Esophagus squamous epithelium (tissue), 5 donors: ENCODE results near the gene RAB40A. TPM values are rescaled to one million over a fixed set of nuclear protein-coding genes. Genes with fewer than 3 reads are reported as not detected.

ENCODE experiments used
- DNase-seq: peaks from one replicate; lab custom pipeline; 2025; lab: John Stamatoyannopoulos, UW
- H3K27ac ChIP-seq, 4 donors: fragments of 200-600 bp; sonication (generic); one replicate each; pipeline ENCODE4 v1.5.1; 2016 to 2019; ENCODE audit warnings: mild to moderate bottlenecking in 1 of 4
- H3K27me3 ChIP-seq, 4 donors: fragments of 200-600 bp; sonication (generic); 1 replicate in 3 of 4; 2 replicates in 1 of 4; pipeline versions ENCODE4 v1.5.1 to v1.6.0; 2017 to 2021; ENCODE audit warnings: antibody characterized with exemption in 1 of 4
- H3K36me3 ChIP-seq, 3 donors: fragments of 200-600 bp; sonication (generic); one replicate each; pipeline ENCODE4 v1.5.1; 2016 to 2019
- H3K4me1 ChIP-seq, 3 donors: fragments of 200-600 bp; sonication (generic); one replicate each; pipeline ENCODE4 v1.5.1; 2017 to 2019
- H3K4me3 ChIP-seq, 4 donors: fragments of 200-600 bp; sonication (generic); 1 replicate in 3 of 4; 2 replicates in 1 of 4; pipeline ENCODE4 v1.5.1; 2016 to 2019; ENCODE audit warnings: mild to moderate bottlenecking in 2 of 4, moderate library complexity in 1 of 4
- H3K9me3 ChIP-seq, 3 donors: fragments of 200-600 bp; sonication (generic); one replicate each; pipeline ENCODE4 v1.5.1; 2016 to 2019
- POLR2A ChIP-seq, 4 donors: fragments of 450-650 bp; IDR thresholded peaks; one replicate each; pipeline ENCODE4 v1.6.1; 2017; ENCODE audit warnings: antibody characterized with exemption in 4 of 4, mild to moderate bottlenecking in 4 of 4, moderate library complexity in 3 of 4
- WGBS, 2 donors: methylation state at CpG; one replicate each; pipeline ENCODE4 v1.1.5; 2018; 5-methylcytosine and 5-hydroxymethylcytosine counted together
- intact Hi-C: fragments of 100-400 bp; cut with DNase I; formaldehyde crosslinking; loops from one replicate; pipeline ENCODE4 v1.15.0; 2022
- total RNA-seq, 4 donors: library from RNA; depleted of rRNA; stranded (reverse); fragments of >200 nt; gene quantifications; one replicate each; pipeline ENCODE4 v1.1.0, GENCODE V29; 2016
- TF ChIP-seq, protein P1 (sequence below), 6 experiments: fragments of 450-650 bp in 4 of 6; fragments of 200-600 bp in 2 of 6; sonication (generic) in 2 of 6; IDR thresholded peaks; one replicate each; pipeline ENCODE4 v1.5.1; 2016 to 2019; ENCODE audit warnings: antibody characterized with exemption in 6 of 6, mild to moderate bottlenecking in 4 of 6, moderate library complexity in 4 of 6
- donor health status: DM: yes; HTN: yes; CAD: no.

RAB40A gene
- total RNA-seq, 4 donors from 2014 or later: 0.15 to 14.1 (median 1.0) TPM

DNA sequence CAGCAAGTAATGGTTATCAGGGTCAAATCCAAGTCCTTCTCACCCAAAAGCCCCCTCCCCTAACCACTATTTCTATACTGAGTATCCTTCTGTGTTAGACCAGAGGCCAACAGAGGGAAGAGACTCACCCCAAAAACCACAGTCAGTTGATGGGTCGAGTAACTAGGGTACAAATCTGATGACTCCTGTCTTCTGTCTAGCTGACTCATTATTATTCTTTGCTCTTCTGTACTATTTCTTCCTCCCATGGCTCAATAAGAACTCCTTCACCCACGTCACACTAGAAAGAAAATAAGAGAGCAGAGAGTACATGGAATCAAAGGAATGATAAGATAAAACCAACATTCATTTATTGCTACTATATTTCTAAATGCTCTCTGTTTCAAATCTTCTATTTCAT, 2.0 kb downstream of the RAB40A start:
- no peaks in the 10 kb centered on the region for H3K9me3 ChIP-seq

DNA sequence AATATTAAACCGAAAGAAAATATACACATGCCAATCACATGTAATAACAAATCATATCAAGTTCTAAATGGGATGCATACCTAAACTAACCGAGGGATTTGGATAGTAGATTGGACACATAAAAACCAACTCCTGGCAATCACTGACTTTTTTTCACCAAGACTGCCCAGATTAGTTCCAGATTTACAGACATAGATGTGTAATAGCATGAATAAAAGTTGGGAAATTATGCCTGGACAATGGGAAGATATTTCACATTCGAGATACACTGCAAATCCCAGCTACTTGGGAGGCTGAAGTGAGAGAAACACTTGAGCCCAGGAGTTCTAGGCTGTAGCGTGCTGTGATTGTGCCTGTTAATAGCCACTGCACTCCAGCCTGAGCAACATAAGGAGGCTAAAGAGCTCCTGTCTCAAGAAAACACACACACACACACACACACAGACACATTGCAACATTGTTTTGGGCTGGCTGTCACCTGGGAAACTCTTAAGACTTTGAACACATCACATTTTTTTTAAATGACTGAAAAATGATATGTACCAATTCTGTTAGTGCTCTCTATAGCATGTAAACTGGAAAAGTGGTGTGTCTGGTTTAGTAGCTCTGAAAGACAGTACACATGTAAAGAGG, 5.7 kb downstream of the RAB40A start:
- DNase-seq: no peak
- intact Hi-C loops: no loop called here
- H3K4me1 ChIP-seq: no peaks in the 10 kb centered on the region
- no peak overlapping the region for H3K27ac ChIP-seq
- H3K4me3 ChIP-seq: no peak overlapping the region
- no peaks in the 10 kb centered on the region for H3K9me3 ChIP-seq
- WGBS, 2 donors: 56 to 59% methylated on average over 4 of the region's 4 CpGs
- H3K36me3 ChIP-seq: no peaks in the 10 kb centered on the region
- no peaks in the 10 kb centered on the region for H3K27me3 ChIP-seq
- TF ChIP-seq, protein P1, sequence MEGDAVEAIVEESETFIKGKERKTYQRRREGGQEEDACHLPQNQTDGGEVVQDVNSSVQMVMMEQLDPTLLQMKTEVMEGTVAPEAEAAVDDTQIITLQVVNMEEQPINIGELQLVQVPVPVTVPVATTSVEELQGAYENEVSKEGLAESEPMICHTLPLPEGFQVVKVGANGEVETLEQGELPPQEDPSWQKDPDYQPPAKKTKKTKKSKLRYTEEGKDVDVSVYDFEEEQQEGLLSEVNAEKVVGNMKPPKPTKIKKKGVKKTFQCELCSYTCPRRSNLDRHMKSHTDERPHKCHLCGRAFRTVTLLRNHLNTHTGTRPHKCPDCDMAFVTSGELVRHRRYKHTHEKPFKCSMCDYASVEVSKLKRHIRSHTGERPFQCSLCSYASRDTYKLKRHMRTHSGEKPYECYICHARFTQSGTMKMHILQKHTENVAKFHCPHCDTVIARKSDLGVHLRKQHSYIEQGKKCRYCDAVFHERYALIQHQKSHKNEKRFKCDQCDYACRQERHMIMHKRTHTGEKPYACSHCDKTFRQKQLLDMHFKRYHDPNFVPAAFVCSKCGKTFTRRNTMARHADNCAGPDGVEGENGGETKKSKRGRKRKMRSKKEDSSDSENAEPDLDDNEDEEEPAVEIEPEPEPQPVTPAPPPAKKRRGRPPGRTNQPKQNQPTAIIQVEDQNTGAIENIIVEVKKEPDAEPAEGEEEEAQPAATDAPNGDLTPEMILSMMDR (IDR thresholded peaks at IDR 0.05): no peak
- no peak for TF ChIP-seq POLR2A (IDR thresholded peaks at IDR 0.05)

More for the DNA sequence above, 2.0 kb downstream of the RAB40A start:
- 31 to 51% methylated on average over 2 of the region's 2 CpGs for WGBS, 2 donors
- Histone ChIP-seq H3K27ac (no peak overlapping the region), H3K27me3 (no peaks in the 10 kb centered on the region), H3K36me3 (no peaks in the 10 kb centered on the region), H3K4me3 (no peak overlapping the region), H3K4me1 (no peaks in the 10 kb centered on the region)
- TF ChIP-seq, protein P1 (IDR thresholded peaks at IDR 0.05): no peak
- no peak for TF ChIP-seq POLR2A (IDR thresholded peaks at IDR 0.05)
- no peak for DNase-seq
- intact Hi-C loops: no loop called here

GRCh38 chrX:103513067-103513466, 6.2 kb downstream of the RAB40A start:
- TF ChIP-seq, protein P1 (IDR thresholded peaks at IDR 0.05): no peak
- no peak for TF ChIP-seq POLR2A (IDR thresholded peaks at IDR 0.05)
- no peak for DNase-seq
- Histone ChIP-seq H3K27ac (no peak overlapping the region), H3K27me3 (no peaks in the 10 kb centered on the region), H3K4me3 (no peak overlapping the region), H3K9me3 (no peaks in the 10 kb centered on the region), H3K36me3 (no peaks in the 10 kb centered on the region), H3K4me1 (no peaks in the 10 kb centered on the region)
- intact Hi-C loops: no loop called here
- 51 to 68% methylated on average over 3 to 5 of the region's 5 CpGs for WGBS, 2 donors

DNA sequence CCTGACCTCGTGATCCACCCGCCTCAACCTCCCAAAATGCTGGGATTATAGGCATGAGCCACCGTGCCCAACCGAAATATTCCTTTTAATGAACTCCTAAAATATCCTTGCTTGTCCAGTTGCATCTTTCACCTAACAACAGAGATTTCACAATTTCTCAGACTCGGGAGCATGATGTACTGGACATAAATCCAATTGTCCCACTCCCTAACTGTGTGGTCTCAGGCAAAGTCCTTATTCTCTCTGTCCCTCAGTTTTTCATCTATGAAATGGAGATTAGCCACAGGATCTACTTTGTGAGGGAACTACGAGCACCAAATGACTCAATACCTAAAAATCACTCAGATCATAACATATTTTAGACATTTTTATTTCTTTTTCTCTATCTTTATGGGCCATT, 9.3 kb downstream of the RAB40A start:
- 71 to 87% methylated on average over 6 of the region's 6 CpGs for WGBS, 2 donors
- no peaks in the 10 kb centered on the region for H3K9me3 ChIP-seq
- intact Hi-C loops: no loop called here
- no peak for DNase-seq
- H3K27ac ChIP-seq: no peak overlapping the region
- no peaks in the 10 kb centered on the region for H3K36me3 ChIP-seq
- H3K4me3 ChIP-seq: no peak overlapping the region
- TF ChIP-seq POLR2A (IDR thresholded peaks at IDR 0.05): no peak
- TF ChIP-seq, protein P1 (IDR thresholded peaks at IDR 0.05): no peak
- no peaks in the 10 kb centered on the region for H3K27me3 ChIP-seq
- H3K4me1 ChIP-seq: no peaks in the 10 kb centered on the region

GRCh38 chrX:103503853-103504207, 15.5 kb downstream of the RAB40A start:
- Histone ChIP-seq H3K36me3 (no peaks in the 10 kb centered on the region), H3K4me3 (no peak overlapping the region), H3K27ac (no peak overlapping the region), H3K4me1 (no peaks in the 10 kb centered on the region), H3K27me3 (no peaks in the 10 kb centered on the region), H3K9me3 (no peaks in the 10 kb centered on the region)
- 60% methylated on average over 1 of the region's 1 CpG for WGBS, 2 donors
- no peak for TF ChIP-seq POLR2A (IDR thresholded peaks at IDR 0.05)
- TF ChIP-seq, protein P1 (IDR thresholded peaks at IDR 0.05): no peak
- DNase-seq: no peak
- intact Hi-C loops: no loop called here
